ENCODE results near the gene ACTN1.

- no peak for TF ChIP-seq CTCF (IDR thresholded peaks at IDR 0.05)
- TF ChIP-seq EP300 (IDR thresholded peaks at IDR 0.05), result no peak
- TF ChIP-seq POLR2A (IDR thresholded peaks at IDR 0.05), result no peak
Measured at GRCh38 chr14:68891851-68892660, 87.0 kb downstream of the ACTN1 start.

Data from suprapubic skin (tissue), 3 donors.